ENCODE data around the gene RAB6A.

DNA sequence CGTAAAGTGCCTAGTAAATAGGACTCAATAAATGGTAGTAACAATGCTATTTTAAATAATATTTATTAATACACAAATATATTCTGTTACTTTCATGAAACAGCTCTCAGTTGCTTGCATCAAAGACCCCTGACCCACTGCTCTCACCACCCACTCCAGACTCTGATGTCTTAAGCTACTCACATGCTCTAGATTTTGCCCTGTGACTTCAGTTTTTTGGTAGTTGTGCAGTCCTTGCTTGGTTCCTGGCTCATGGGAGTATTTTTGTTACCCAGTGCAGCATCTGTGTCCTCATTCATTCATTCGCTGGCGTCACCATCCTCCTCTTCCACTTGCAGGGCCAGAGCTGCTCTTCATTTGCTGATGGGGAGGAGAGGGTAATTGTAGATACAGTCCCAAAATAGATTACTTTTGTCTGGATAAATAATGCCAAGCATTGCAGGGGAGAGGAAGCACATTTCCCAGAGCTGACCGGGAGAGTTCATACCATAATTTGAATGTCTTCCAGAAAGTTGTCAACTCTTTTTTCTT, 39.5 kb upstream of the RAB6A start:
- TF ChIP-seq, protein P1, sequence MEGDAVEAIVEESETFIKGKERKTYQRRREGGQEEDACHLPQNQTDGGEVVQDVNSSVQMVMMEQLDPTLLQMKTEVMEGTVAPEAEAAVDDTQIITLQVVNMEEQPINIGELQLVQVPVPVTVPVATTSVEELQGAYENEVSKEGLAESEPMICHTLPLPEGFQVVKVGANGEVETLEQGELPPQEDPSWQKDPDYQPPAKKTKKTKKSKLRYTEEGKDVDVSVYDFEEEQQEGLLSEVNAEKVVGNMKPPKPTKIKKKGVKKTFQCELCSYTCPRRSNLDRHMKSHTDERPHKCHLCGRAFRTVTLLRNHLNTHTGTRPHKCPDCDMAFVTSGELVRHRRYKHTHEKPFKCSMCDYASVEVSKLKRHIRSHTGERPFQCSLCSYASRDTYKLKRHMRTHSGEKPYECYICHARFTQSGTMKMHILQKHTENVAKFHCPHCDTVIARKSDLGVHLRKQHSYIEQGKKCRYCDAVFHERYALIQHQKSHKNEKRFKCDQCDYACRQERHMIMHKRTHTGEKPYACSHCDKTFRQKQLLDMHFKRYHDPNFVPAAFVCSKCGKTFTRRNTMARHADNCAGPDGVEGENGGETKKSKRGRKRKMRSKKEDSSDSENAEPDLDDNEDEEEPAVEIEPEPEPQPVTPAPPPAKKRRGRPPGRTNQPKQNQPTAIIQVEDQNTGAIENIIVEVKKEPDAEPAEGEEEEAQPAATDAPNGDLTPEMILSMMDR (IDR thresholded peaks at IDR 0.05) = no peak
- TF ChIP-seq POLR2AphosphoS5 (IDR thresholded peaks at IDR 0.05) = no peak
- TF ChIP-seq POLR2A (IDR thresholded peaks at IDR 0.05) = no peak
- no peak for TF ChIP-seq EP300 (IDR thresholded peaks at IDR 0.05)
